Liver (tissue), 3 donors: ENCODE measurements around the gene TRA2B.

Experiments
- CTCF ChIP-seq: fragments of 150-350 bp; IDR thresholded peaks from 2 replicates; pipeline ENCODE4 v1.5.1; 2017; ENCODE audit warnings: improper control_type of control experiment, low read depth, low read length; ENCODE audit not compliant: missing input control
- HNF4A ChIP-seq, 2 donors: conservative IDR thresholded peaks; 2 replicates each; pipeline ENCODE4 v1.6.1; 2016; ENCODE audit warnings: antibody characterized with exemption in 2 of 2, mild to moderate bottlenecking in 2 of 2
- HNF4G ChIP-seq: IDR thresholded peaks from 2 replicates; pipeline ENCODE4 v1.6.1; 2016; ENCODE audit warnings: antibody characterized with exemption
- RAD21 ChIP-seq, 2 donors: IDR thresholded peaks; 2 replicates each; pipeline ENCODE4 v1.6.1; 2016; ENCODE audit warnings: antibody characterized with exemption in 2 of 2, mild to moderate bottlenecking in 2 of 2
- TAF1 ChIP-seq: conservative IDR thresholded peaks from 2 replicates; pipeline ENCODE4 v1.6.1; 2016; ENCODE audit warnings: antibody characterized with exemption, mild to moderate bottlenecking
- YY1 ChIP-seq: IDR thresholded peaks from 2 replicates; pipeline ENCODE4 v1.6.1; 2016; ENCODE audit warnings: antibody characterized with exemption, mild to moderate bottlenecking
- ZBTB33 ChIP-seq: IDR thresholded peaks from 2 replicates; pipeline ENCODE4 v1.6.1; 2016; ENCODE audit warnings: antibody characterized with exemption
- donor health status: healthy.
- donor health status: healthy.

GRCh38 chr3:185934174-185934557, 3.6 kb downstream of the TRA2B start:
- no peak for TF ChIP-seq CTCF
- no peak for TF ChIP-seq TAF1
- TF ChIP-seq HNF4G, result no peak
- no peak for TF ChIP-seq HNF4A (conservative IDR thresholded peaks at IDR 0.05)
- no peak for TF ChIP-seq ZBTB33
- TF ChIP-seq YY1, result no peak
- no peak for TF ChIP-seq RAD21 (IDR thresholded peaks at IDR 0.05)
